SK-N-SH (cell line): ENCODE measurements around the gene EVA1A. TPM values are rescaled to one million over a fixed set of nuclear protein-coding genes. Genes with fewer than 3 reads are reported as not detected.

Experiments used
- CTCF ChIA-PET: fragments of 300-600, 350-600 bp; formaldehyde crosslinking; extraction: SDS; loops from one replicate; lab custom pipeline; 2021; lab: Yijun Ruan, JAX
- POLR2A ChIA-PET: fragments of 350-600 bp; sonication (Branson Sonifier 250); formaldehyde crosslinking; extraction: SDS; loops from one replicate; lab custom pipeline; 2020; ENCODE audit warnings: antibody characterized with exemption, inconsistent platforms; lab: Yijun Ruan, JAX
- DNase-seq: peaks from one replicate; pipeline ENCODE4 v3.0.0; 2012
- H2AFZ ChIP-seq: fragments of 200-600 bp; sonication (generic); 2 replicates; pipeline ENCODE4 v1.8.1; 2016; ENCODE audit warnings: antibody characterized with exemption, mild to moderate bottlenecking, low read depth
- H3F3A ChIP-seq: fragments of 200-600 bp; sonication (generic); replicated peaks from 2 replicates; pipeline ENCODE3; 2016; ENCODE audit warnings: antibody characterized with exemption, mild to moderate bottlenecking; ENCODE audit not compliant: insufficient read depth
- H3K27ac ChIP-seq, 2 experiments: fragments of 200-500 bp in 1 of 2; fragments of 200-600 bp in 1 of 2; sonication (Bioruptor generic) in 1 of 2; sonication (generic), shearing (Covaris generic) in 1 of 2; 2 replicates each; pipeline versions ENCODE4 v1.5.1 to v1.6.1; 2014 to 2016; ENCODE audit warnings: low read depth in 2 of 2, inconsistent platforms in 1 of 2, low read length in 1 of 2, mild to moderate bottlenecking in 1 of 2, mixed read lengths in 1 of 2
- H3K27me3 ChIP-seq: fragments of 200-600 bp; sonication (generic), shearing (Covaris generic); 2 replicates; pipeline ENCODE4 v1.6.1; 2016; ENCODE audit warnings: mixed run types; ENCODE audit not compliant: insufficient read depth
- H3K36me3 ChIP-seq, 2 experiments: fragments of 200-500 bp in 1 of 2; fragments of 200-600 bp in 1 of 2; sonication (Bioruptor generic) in 1 of 2; sonication (generic) in 1 of 2; replicated peaks in 1 of 2; 2 replicates each; pipeline versions ENCODE3 to v1.5.1; 2014 to 2016; ENCODE audit warnings: low read length in 1 of 2, mild to moderate bottlenecking in 1 of 2; ENCODE audit not compliant: insufficient read depth in 2 of 2, control insufficient read depth in 1 of 2
- H3K4me1 ChIP-seq, 2 experiments: fragments of 200-500 bp in 1 of 2; fragments of 200-600 bp in 1 of 2; sonication (Bioruptor generic) in 1 of 2; sonication (generic), shearing (Covaris generic) in 1 of 2; 2 replicates each; pipeline versions ENCODE4 v1.5.1 to v1.6.1; 2014 to 2016; ENCODE audit warnings: low read depth in 1 of 2, low read length in 1 of 2, mixed run types in 1 of 2; ENCODE audit not compliant: insufficient read depth in 2 of 2, control insufficient read depth in 1 of 2
- H3K4me2 ChIP-seq: fragments of 200-600 bp; sonication (generic), shearing (Covaris generic); 2 replicates; pipeline ENCODE4 v1.6.1; 2017; ENCODE audit warnings: mixed run types
- H3K4me3 ChIP-seq, 2 experiments: fragments of 200-500 bp in 1 of 2; fragments of 200-600 bp in 1 of 2; sonication (Bioruptor generic) in 1 of 2; sonication (generic), shearing (Covaris generic) in 1 of 2; 2 replicates each; pipeline versions ENCODE4 v1.5.1 to v1.8.1; 2014 to 2016; ENCODE audit warnings: low read depth in 2 of 2, inconsistent platforms in 1 of 2, low read length in 1 of 2, mild to moderate bottlenecking in 1 of 2, mixed read lengths in 1 of 2, moderate library complexity in 1 of 2
- H3K79me2 ChIP-seq: fragments of 200-600 bp; sonication (generic); 2 replicates; pipeline ENCODE4 v1.8.1; 2017; ENCODE audit warnings: mild to moderate bottlenecking; ENCODE audit not compliant: insufficient read depth
- H3K9ac ChIP-seq: fragments of 200-600 bp; sonication (generic); 2 replicates; pipeline ENCODE4 v1.6.1; 2017; ENCODE audit warnings: mixed run types
- H3K9me2 ChIP-seq: fragments of 200-600 bp; sonication (generic); 2 replicates; pipeline ENCODE4 v1.6.1; 2017; ENCODE audit warnings: mixed run types
- H3K9me3 ChIP-seq: fragments of 200-600 bp; sonication (generic); 2 replicates; pipeline ENCODE4 v1.6.1; 2017; ENCODE audit warnings: mixed run types, mild to moderate bottlenecking, moderate library complexity
- H4K20me1 ChIP-seq: fragments of 200-600 bp; sonication (generic); 2 replicates; pipeline ENCODE4 v1.6.1; 2017; ENCODE audit warnings: mild to moderate bottlenecking, mixed run types; ENCODE audit not compliant: insufficient read depth
- FOXM1 ChIP-seq: IDR thresholded peaks from 2 replicates; pipeline ENCODE4 v1.4.0; 2012; ENCODE audit warnings: low read depth, mild to moderate bottlenecking
- IRF3 ChIP-seq: fragments of 150-350 bp; IDR thresholded peaks from 2 replicates; pipeline ENCODE4 v1.6.1; 2016; ENCODE audit warnings: mild to moderate bottlenecking, low read depth, low read length
- MAX ChIP-seq: IDR thresholded peaks from 2 replicates; pipeline ENCODE4 v1.4.0; 2012; ENCODE audit warnings: low read depth
- NRF1 ChIP-seq: IDR thresholded peaks from 2 replicates; pipeline ENCODE4 v1.6.1; 2012; ENCODE audit warnings: low read depth, mild to moderate bottlenecking, low read length
- PBX3 ChIP-seq: IDR thresholded peaks from 2 replicates; pipeline ENCODE4; 2012
- RAD21 ChIP-seq: IDR thresholded peaks from 2 replicates; pipeline ENCODE4 v1.6.1; 2012; ENCODE audit warnings: mild to moderate bottlenecking, low read length
- SMC3 ChIP-seq: IDR thresholded peaks from 2 replicates; pipeline ENCODE4 v1.6.1; 2012; ENCODE audit warnings: low read depth, low read length, improper control_type of control experiment
- TCF12 ChIP-seq: IDR thresholded peaks from 2 replicates; pipeline ENCODE4 v1.4.0; 2012
- TEAD4 ChIP-seq: IDR thresholded peaks from 2 replicates; pipeline ENCODE4 v1.4.0; 2012; ENCODE audit warnings: mild to moderate bottlenecking, borderline replicate concordance; ENCODE audit not compliant: insufficient read depth
- WGBS: methylation state at CpG from one replicate; pipeline ENCODE4 v1.1.6; 2017; ENCODE audit warnings: low lambda C conversion rate; 5-methylcytosine and 5-hydroxymethylcytosine counted together
- polyA plus RNA-seq, 3 experiments: library from polyadenylated mRNA; depleted of rRNA; stranded (reverse); fragments of >200 nt; gene quantifications; 2 replicates each; pipeline ENCODE4 v1.2.3, GENCODE V29; 2012
- TF ChIP-seq, protein P1 (sequence below): IDR thresholded peaks from 2 replicates; pipeline ENCODE4 v1.4.0; 2012; ENCODE audit warnings: low read depth, borderline replicate concordance

The EVA1A gene
- polyA plus RNA-seq, 1 of the 3 experiments (the other 2 are of a cell fraction) = 93.0 TPM

DNA sequence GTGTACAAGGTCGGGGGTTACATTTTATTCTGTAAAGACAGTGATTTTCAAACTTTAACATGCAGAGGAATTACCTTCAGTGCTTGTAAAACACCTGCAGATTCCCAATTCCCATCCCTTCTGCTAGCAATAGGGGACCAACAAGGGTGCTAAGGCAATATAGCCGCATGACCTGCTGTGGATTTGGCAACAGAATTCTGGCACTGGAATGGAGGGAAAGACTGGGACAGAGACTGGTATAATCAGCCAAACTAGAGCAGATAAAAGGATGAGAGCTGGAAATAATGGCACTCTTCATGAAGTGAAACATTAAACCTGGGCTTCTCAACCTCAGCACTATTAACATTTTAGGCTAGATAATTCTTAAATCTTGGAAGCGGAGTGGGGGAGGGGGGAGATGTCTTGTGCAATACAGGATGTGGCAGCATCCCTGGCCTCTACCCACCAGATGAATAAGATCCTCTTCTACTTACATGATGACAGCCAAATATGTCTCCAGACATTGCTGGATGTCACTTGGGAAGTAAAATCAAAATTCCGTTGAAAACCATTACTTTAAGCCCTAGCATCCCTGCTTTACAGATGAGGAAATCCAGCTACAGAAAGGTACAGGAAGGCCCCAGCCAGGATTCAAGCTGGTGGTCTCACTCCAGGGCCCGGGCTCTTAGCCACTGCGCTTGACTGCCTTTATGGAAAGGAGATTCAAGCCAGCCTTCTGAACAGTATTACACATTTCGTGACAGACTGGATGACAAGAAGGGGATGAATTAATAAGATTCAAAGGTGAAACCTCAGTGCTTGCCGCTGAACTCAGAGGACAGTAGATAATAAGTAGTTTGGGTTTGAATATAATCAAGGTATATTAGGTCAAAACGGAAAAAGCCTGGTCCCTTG lies 1.7 kb downstream of the EVA1A start:
- Histone ChIP-seq H3K4me2 (peak overlapping the region; percentile 88), H2AFZ (no peak overlapping the region), H3K36me3 (peaks cover 11 to 21% of the 10 kb centered on the region in 2 experiments), H3K4me3 (peak overlapping the region; percentile 58 to 92), H3K27me3 (no peaks in the 10 kb centered on the region), H3K27ac (peak overlapping the region in 1 of 2 experiments; percentile 41; a peak in 2 of 4 replicates), H4K20me1 (peaks cover 53% of the 10 kb centered on the region), H3F3A (peaks cover 16% of the 10 kb centered on the region), H3K9ac (peak overlapping the region; percentile 94), H3K9me2 (no peaks in the 10 kb centered on the region), H3K4me1 (peaks cover 5 to 26% of the 10 kb centered on the region in 2 experiments), H3K9me3 (no peaks in the 10 kb centered on the region), H3K79me2 (peaks cover 86% of the 10 kb centered on the region)
- no peak for DNase-seq
- ChIA-PET CTCF (interaction anchor here (1.5 to 4.2 kb wide), 4 partner anchors 36 to 94 kb away, joined by 4 to 33 read pairs (median 7); no protein-coding TSS in a partner anchor), POLR2A (no interaction called here)
- WGBS = 61% methylated on average over 9 of the region's 9 CpGs
- TF ChIP-seq PBX3 (peak; percentile 49), TCF12 (0 out of 2 replicates have a peak, but pooled peaks have one; percentile 50), MAX (0 out of 2 replicates have a peak, but pooled peaks have one; percentile 7), RAD21 (no peak)

- WGBS = 90% methylated on average over 6 of the region's 6 CpGs
- H3K9ac ChIP-seq = peak overlapping the region; percentile 94; the same call in 1 of the 2 replicates
- peaks cover 5 to 25% of the 10 kb centered on the region in 2 experiments for H3K4me1 ChIP-seq
- H3K27me3 ChIP-seq = no peaks in the 10 kb centered on the region
- no peaks in the 10 kb centered on the region for H3K9me3 ChIP-seq
- no peak overlapping the region for H2AFZ ChIP-seq
- H3K4me2 ChIP-seq = peak overlapping the region; percentile 88
- H3F3A ChIP-seq = peaks cover 12% of the 10 kb centered on the region
- no peaks in the 10 kb centered on the region for H3K9me2 ChIP-seq
- no peak for DNase-seq
- peak overlapping the region; percentile 58 to 92; a peak in 2 of 4 replicates for H3K4me3 ChIP-seq
- ChIA-PET CTCF (interaction anchor here (1.5 to 2.0 kb wide), 2 partner anchors 35 to 93 kb away, joined by 4 to 10 read pairs; no protein-coding TSS in a partner anchor), POLR2A (no interaction called here)
- TF ChIP-seq, protein P1, sequence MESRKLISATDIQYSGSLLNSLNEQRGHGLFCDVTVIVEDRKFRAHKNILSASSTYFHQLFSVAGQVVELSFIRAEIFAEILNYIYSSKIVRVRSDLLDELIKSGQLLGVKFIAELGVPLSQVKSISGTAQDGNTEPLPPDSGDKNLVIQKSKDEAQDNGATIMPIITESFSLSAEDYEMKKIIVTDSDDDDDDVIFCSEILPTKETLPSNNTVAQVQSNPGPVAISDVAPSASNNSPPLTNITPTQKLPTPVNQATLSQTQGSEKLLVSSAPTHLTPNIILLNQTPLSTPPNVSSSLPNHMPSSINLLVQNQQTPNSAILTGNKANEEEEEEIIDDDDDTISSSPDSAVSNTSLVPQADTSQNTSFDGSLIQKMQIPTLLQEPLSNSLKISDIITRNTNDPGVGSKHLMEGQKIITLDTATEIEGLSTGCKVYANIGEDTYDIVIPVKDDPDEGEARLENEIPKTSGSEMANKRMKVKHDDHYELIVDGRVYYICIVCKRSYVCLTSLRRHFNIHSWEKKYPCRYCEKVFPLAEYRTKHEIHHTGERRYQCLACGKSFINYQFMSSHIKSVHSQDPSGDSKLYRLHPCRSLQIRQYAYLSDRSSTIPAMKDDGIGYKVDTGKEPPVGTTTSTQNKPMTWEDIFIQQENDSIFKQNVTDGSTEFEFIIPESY = no peak
- TF ChIP-seq FOXM1 = no peak
- no peak for TF ChIP-seq NRF1
- no peak for TF ChIP-seq SMC3
- no peak for TF ChIP-seq TEAD4
- no peak for TF ChIP-seq IRF3
- H3K27ac ChIP-seq = no peak overlapping the region
- peaks cover 62% of the 10 kb centered on the region for H4K20me1 ChIP-seq
- peaks cover 86% of the 10 kb centered on the region for H3K79me2 ChIP-seq
- peaks cover 17 to 29% of the 10 kb centered on the region in 2 experiments for H3K36me3 ChIP-seq
Measured at GRCh38 chr2:75558136-75558535, 2.6 kb downstream of the EVA1A start.
